Lower leg skin (tissue), 4 donors: ENCODE results near the gene ARHGEF1. TPM values are rescaled to one million over a fixed set of nuclear protein-coding genes. Genes with fewer than 3 reads are reported as not detected.

ENCODE experiments used
- DNase-seq, 2 donors: peaks; one replicate each; pipeline ENCODE4 v3.0.0-alpha.2; 2019; ENCODE audit warnings: low spot score in 2 of 2
- H3K4me3 ChIP-seq: fragments of 200-600 bp; sonication (generic); 2 replicates; pipeline ENCODE4 v1.5.1; 2017; ENCODE audit warnings: mild to moderate bottlenecking, low read depth; ENCODE audit not compliant: poor library complexity, severe bottlenecking
- CTCF ChIP-seq, 3 donors: fragments of 450-650 bp; IDR thresholded peaks; one replicate each; pipeline ENCODE4 v1.5.1; 2016; ENCODE audit warnings: antibody characterized with exemption in 3 of 3, mild to moderate bottlenecking in 3 of 3, moderate library complexity in 2 of 3
- POLR2A ChIP-seq, 2 donors: fragments of 450-650 bp; IDR thresholded peaks; one replicate each; pipeline ENCODE4 v1.6.1; 2016 to 2017; ENCODE audit warnings: antibody characterized with exemption in 2 of 2, mild to moderate bottlenecking in 1 of 2, moderate library complexity in 1 of 2
- WGBS, 2 donors: methylation state at CpG; one replicate each; pipeline ENCODE4 v1.1.5; 2018; 5-methylcytosine and 5-hydroxymethylcytosine counted together
- intact Hi-C: fragments of 100-400 bp; cut with DNase I; formaldehyde crosslinking; loops from one replicate; pipeline ENCODE4 v1.15.0; 2023; ENCODE audit warnings: low total_unique reads
- total RNA-seq, 4 donors: library from RNA; depleted of rRNA; stranded (reverse); fragments of >200 nt; gene quantifications; one replicate each; pipeline ENCODE4 v1.1.0, GENCODE V29; 2016

The ARHGEF1 gene
- total RNA-seq, 4 donors from 2014 or later, result 56.9 to 94.3 (median 68.7) TPM

GRCh38 chr19:41930322-41930722, 47.3 kb downstream of the ARHGEF1 start:
- WGBS, 2 donors, result 17 to 19% methylated on average over 7 of the region's 7 CpGs
- intact Hi-C loops, result no loop called here
- TF ChIP-seq CTCF (IDR thresholded peaks at IDR 0.05) (no peak), POLR2A (IDR thresholded peaks at IDR 0.05) (no peak)
- no peak overlapping the region for H3K4me3 ChIP-seq
- DNase-seq, result no peak

GRCh38 chr19:41930926-41931592, 48.1 kb downstream of the ARHGEF1 start:
- WGBS, 2 donors, result 9 to 12% methylated on average over 17 of the region's 17 CpGs

GRCh38 chr19:41932259-41932719, 49.3 kb downstream of the ARHGEF1 start:
- DNase-seq, result no peak
- 17 to 22% methylated on average over 9 to 11 of the region's 11 CpGs for WGBS, 2 donors
- intact Hi-C loops, result no loop called here
- no peak for TF ChIP-seq CTCF (IDR thresholded peaks at IDR 0.05)
- TF ChIP-seq POLR2A (IDR thresholded peaks at IDR 0.05), result no peak
- H3K4me3 ChIP-seq, result no peak overlapping the region

More at GRCh38 chr19:41930926-41931592, 48.1 kb downstream of the ARHGEF1 start:
- intact Hi-C loops, result no loop called here
- TF ChIP-seq POLR2A (IDR thresholded peaks at IDR 0.05) (no peak), CTCF (IDR thresholded peaks at IDR 0.05) (no peak)
- H3K4me3 ChIP-seq, result no peak overlapping the region
- DNase-seq, result no peak

- H3K4me3 ChIP-seq, result no peak overlapping the region
- intact Hi-C loops, result no loop called here
- no peak for DNase-seq
- TF ChIP-seq CTCF (IDR thresholded peaks at IDR 0.05) (no peak), POLR2A (IDR thresholded peaks at IDR 0.05) (no peak)
- 28 to 30% methylated on average over 29 of the region's 29 CpGs for WGBS, 2 donors
These were observed 49.8 kb downstream of the ARHGEF1 start for GRCh38 chr19:41932720-41933332.

GRCh38 chr19:41933693-41934426, 50.9 kb downstream of the ARHGEF1 start:
- no peak overlapping the region for H3K4me3 ChIP-seq
- intact Hi-C loops, result no loop called here
- WGBS, 2 donors, result 71 to 72% methylated on average over 7 of the region's 7 CpGs
- no peak for DNase-seq
- TF ChIP-seq POLR2A (IDR thresholded peaks at IDR 0.05) (no peak), CTCF (IDR thresholded peaks at IDR 0.05) (no peak)
